ENCODE measurements around the gene CD19. TPM values are rescaled to one million over a fixed set of nuclear protein-coding genes. Genes with fewer than 3 reads are reported as not detected.

CD19 gene
- total and polyA plus RNA-seq, 2 of the 8 experiments (the other 6 are each of a cell fraction or from before 2014, with no cell fraction given) = 0.57 to 0.65 TPM

DNA sequence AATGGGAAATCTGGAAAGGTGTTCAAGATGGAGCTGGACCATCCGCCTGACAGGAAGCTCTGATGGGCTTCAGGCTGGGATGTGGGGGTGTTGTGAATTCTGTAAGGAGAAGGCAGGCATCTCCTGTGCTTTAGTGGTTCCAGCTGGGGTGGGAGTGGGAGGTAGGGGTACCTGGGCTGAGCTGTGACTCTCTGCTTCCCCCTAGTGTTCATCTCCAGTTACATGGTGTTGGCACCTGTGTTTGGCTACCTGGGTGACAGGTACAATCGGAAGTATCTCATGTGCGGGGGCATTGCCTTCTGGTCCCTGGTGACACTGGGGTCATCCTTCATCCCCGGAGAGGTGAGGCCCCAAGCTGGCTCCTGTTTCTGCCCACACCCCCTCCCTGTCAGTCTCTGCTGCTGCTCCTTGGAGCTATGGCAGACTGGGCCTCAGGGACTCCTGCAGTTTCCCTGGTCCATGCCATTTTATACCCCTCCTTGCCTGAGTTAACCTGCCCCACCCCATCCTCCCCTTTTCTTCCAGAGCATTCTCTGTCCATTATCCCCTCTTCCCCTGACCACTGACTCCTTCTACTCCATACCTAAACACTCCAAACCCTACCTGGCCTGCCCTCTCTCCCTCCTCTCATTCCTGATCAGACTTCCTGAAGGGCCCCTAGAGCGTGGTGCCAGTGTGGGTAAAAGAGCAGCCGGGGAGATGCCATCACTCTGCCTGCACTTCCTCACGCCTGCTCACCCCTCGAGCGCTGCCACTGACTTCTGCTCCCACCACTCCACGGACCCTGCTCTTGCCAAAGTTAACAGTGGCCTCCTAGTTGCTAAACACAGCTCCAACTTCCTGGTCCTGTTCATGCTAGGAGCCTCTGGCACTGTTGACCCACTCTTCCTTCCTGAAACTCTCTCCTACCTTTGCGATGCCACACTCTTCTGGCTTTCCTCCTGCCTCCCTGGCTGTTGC is 46.2 kb downstream of the CD19 start (continued):
- TF ChIP-seq, protein P1, sequence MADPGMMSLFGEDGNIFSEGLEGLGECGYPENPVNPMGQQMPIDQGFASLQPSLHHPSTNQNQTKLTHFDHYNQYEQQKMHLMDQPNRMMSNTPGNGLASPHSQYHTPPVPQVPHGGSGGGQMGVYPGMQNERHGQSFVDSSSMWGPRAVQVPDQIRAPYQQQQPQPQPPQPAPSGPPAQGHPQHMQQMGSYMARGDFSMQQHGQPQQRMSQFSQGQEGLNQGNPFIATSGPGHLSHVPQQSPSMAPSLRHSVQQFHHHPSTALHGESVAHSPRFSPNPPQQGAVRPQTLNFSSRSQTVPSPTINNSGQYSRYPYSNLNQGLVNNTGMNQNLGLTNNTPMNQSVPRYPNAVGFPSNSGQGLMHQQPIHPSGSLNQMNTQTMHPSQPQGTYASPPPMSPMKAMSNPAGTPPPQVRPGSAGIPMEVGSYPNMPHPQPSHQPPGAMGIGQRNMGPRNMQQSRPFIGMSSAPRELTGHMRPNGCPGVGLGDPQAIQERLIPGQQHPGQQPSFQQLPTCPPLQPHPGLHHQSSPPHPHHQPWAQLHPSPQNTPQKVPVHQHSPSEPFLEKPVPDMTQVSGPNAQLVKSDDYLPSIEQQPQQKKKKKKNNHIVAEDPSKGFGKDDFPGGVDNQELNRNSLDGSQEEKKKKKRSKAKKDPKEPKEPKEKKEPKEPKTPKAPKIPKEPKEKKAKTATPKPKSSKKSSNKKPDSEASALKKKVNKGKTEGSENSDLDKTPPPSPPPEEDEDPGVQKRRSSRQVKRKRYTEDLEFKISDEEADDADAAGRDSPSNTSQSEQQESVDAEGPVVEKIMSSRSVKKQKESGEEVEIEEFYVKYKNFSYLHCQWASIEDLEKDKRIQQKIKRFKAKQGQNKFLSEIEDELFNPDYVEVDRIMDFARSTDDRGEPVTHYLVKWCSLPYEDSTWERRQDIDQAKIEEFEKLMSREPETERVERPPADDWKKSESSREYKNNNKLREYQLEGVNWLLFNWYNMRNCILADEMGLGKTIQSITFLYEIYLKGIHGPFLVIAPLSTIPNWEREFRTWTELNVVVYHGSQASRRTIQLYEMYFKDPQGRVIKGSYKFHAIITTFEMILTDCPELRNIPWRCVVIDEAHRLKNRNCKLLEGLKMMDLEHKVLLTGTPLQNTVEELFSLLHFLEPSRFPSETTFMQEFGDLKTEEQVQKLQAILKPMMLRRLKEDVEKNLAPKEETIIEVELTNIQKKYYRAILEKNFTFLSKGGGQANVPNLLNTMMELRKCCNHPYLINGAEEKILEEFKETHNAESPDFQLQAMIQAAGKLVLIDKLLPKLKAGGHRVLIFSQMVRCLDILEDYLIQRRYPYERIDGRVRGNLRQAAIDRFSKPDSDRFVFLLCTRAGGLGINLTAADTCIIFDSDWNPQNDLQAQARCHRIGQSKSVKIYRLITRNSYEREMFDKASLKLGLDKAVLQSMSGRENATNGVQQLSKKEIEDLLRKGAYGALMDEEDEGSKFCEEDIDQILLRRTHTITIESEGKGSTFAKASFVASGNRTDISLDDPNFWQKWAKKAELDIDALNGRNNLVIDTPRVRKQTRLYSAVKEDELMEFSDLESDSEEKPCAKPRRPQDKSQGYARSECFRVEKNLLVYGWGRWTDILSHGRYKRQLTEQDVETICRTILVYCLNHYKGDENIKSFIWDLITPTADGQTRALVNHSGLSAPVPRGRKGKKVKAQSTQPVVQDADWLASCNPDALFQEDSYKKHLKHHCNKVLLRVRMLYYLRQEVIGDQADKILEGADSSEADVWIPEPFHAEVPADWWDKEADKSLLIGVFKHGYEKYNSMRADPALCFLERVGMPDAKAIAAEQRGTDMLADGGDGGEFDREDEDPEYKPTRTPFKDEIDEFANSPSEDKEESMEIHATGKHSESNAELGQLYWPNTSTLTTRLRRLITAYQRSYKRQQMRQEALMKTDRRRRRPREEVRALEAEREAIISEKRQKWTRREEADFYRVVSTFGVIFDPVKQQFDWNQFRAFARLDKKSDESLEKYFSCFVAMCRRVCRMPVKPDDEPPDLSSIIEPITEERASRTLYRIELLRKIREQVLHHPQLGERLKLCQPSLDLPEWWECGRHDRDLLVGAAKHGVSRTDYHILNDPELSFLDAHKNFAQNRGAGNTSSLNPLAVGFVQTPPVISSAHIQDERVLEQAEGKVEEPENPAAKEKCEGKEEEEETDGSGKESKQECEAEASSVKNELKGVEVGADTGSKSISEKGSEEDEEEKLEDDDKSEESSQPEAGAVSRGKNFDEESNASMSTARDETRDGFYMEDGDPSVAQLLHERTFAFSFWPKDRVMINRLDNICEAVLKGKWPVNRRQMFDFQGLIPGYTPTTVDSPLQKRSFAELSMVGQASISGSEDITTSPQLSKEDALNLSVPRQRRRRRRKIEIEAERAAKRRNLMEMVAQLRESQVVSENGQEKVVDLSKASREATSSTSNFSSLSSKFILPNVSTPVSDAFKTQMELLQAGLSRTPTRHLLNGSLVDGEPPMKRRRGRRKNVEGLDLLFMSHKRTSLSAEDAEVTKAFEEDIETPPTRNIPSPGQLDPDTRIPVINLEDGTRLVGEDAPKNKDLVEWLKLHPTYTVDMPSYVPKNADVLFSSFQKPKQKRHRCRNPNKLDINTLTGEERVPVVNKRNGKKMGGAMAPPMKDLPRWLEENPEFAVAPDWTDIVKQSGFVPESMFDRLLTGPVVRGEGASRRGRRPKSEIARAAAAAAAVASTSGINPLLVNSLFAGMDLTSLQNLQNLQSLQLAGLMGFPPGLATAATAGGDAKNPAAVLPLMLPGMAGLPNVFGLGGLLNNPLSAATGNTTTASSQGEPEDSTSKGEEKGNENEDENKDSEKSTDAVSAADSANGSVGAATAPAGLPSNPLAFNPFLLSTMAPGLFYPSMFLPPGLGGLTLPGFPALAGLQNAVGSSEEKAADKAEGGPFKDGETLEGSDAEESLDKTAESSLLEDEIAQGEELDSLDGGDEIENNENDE (IDR thresholded peaks at IDR 0.05; ENCODE audit: insufficient replicate concordance, low read length) = no peak
- peak; percentile 56 to 63 for TF ChIP-seq RAD21 (IDR thresholded peaks at IDR 0.05 in 1 of 2, conservative IDR thresholded peaks at IDR 0.05 in 1 of 2; ENCODE audit: low read depth in 2 of 2, low read length in 2 of 2)
- TF ChIP-seq, protein P2, sequence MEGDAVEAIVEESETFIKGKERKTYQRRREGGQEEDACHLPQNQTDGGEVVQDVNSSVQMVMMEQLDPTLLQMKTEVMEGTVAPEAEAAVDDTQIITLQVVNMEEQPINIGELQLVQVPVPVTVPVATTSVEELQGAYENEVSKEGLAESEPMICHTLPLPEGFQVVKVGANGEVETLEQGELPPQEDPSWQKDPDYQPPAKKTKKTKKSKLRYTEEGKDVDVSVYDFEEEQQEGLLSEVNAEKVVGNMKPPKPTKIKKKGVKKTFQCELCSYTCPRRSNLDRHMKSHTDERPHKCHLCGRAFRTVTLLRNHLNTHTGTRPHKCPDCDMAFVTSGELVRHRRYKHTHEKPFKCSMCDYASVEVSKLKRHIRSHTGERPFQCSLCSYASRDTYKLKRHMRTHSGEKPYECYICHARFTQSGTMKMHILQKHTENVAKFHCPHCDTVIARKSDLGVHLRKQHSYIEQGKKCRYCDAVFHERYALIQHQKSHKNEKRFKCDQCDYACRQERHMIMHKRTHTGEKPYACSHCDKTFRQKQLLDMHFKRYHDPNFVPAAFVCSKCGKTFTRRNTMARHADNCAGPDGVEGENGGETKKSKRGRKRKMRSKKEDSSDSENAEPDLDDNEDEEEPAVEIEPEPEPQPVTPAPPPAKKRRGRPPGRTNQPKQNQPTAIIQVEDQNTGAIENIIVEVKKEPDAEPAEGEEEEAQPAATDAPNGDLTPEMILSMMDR (IDR thresholded peaks at IDR 0.05; ENCODE audit: control extremely low read depth in 1 of 3, insufficient read depth in 1 of 3, low read depth in 1 of 3, low read length in 3 of 3) = peak; percentile 77 to 87 (median 87)
- TF ChIP-seq, protein P3, sequence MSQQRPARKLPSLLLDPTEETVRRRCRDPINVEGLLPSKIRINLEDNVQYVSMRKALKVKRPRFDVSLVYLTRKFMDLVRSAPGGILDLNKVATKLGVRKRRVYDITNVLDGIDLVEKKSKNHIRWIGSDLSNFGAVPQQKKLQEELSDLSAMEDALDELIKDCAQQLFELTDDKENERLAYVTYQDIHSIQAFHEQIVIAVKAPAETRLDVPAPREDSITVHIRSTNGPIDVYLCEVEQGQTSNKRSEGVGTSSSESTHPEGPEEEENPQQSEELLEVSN (IDR thresholded peaks at IDR 0.05) = no peak

Measured in H1 (cell line).